HCT116 (cell line): ENCODE data around the gene IMPA2. TPM values are rescaled to one million over a fixed set of nuclear protein-coding genes. Genes with fewer than 3 reads are reported as not detected.

Experiments used
- ATAC-seq: fragments of 200-7000 bp; cut with Tn5 transposase; 2 replicates; pipeline ENCODE4 v1.9.1; 2020; ENCODE audit warnings: mild to moderate bottlenecking, moderate library complexity
- BruUV-seq: library from RNA; stranded (reverse); fragments of 400-500 nt; replicated peaks from 2 replicates; lab custom pipeline; 2021; lab: Mats Ljungman, UMichigan
- CTCF ChIA-PET: fragments of 300-600 bp; sonication (Branson Sonifier 250); formaldehyde crosslinking; loops from one replicate; lab custom pipeline; 2021; ENCODE audit warnings: antibody characterized with exemption; lab: Charles Lee
- POLR2A ChIA-PET: fragments of 300-600, 350-600 bp; sonication (Branson Sonifier 250); formaldehyde crosslinking; loops from one replicate; lab custom pipeline; 2021; ENCODE audit warnings: antibody characterized with exemption; lab: Charles Lee
- RAD21 ChIA-PET, 2 experiments: fragments of 300-600 bp; sonication (Branson Sonifier 250); formaldehyde crosslinking; loops; one replicate each; lab custom pipeline; 2023; ENCODE audit warnings: low total read pairs in 2 of 2; ENCODE audit not compliant: uncharacterized antibody in 2 of 2, unreplicated experiment in 2 of 2, low non-redundant PET in 1 of 2; lab: Charles Lee
- DNase-seq: peaks from one replicate; pipeline ENCODE4 v3.0.0-alpha.2; 2010; ENCODE audit warnings: low read depth, low spot score
- H2AFZ ChIP-seq: fragments of 200-600 bp; shearing (Covaris generic), sonication (generic); 2 replicates; pipeline ENCODE4 v1.6.1; 2017; ENCODE audit warnings: low read depth, mixed run types, mixed read lengths, antibody characterized with exemption, low read length; ENCODE audit not compliant: poor library complexity, severe bottlenecking
- H3K27ac ChIP-seq: 2 replicates; pipeline ENCODE4 v1.5.1; 2012; ENCODE audit warnings: low read depth, low read length
- H3K27me3 ChIP-seq: fragments of 200-600 bp; sonication (generic); 2 replicates; pipeline ENCODE4 v1.6.1; 2016; ENCODE audit warnings: mixed run types, low read length, mixed read lengths; ENCODE audit not compliant: insufficient read depth
- H3K36me3 ChIP-seq, 2 experiments: fragments of 200-500 bp in 1 of 2; fragments of 200-600 bp in 1 of 2; sonication (Bioruptor generic) in 1 of 2; sonication (generic) in 1 of 2; 2 replicates each; pipeline versions ENCODE4 v1.5.1 to v1.6.1; 2014 to 2016; ENCODE audit warnings: low read length in 2 of 2, inconsistent platforms in 1 of 2, mixed read lengths in 1 of 2, mixed run types in 1 of 2; ENCODE audit not compliant: insufficient read depth in 2 of 2, control insufficient read depth in 1 of 2
- H3K4me1 ChIP-seq, 2 experiments: fragments of 200-600 bp in 1 of 2; sonication (generic) in 1 of 2; 2 replicates each; pipeline versions ENCODE4 v1.5.1 to v1.6.1; 2012 to 2017; ENCODE audit warnings: low read length in 2 of 2, inconsistent platforms in 1 of 2, mild to moderate bottlenecking in 1 of 2, mixed read lengths in 1 of 2, mixed run types in 1 of 2, moderate library complexity in 1 of 2; ENCODE audit not compliant: insufficient read depth in 2 of 2, control insufficient read depth in 1 of 2
- H3K4me2 ChIP-seq: fragments of 200-600 bp; sonication (generic); 2 replicates; pipeline ENCODE4 v1.6.1; 2017; ENCODE audit warnings: mixed run types, low read length, mixed read lengths
- H3K4me3 ChIP-seq, 2 experiments: fragments of 200-600 bp in 1 of 2; sonication (generic) in 1 of 2; replicated peaks in 1 of 2; 2 replicates each; pipeline ENCODE4 v1.5.1; 2011 to 2016; ENCODE audit warnings: low read length in 2 of 2, control low read depth in 1 of 2, low read depth in 1 of 2, mild to moderate bottlenecking in 1 of 2, mixed read lengths in 1 of 2, mixed run types in 1 of 2
- H3K79me2 ChIP-seq: fragments of 200-600 bp; sonication (generic); 2 replicates; pipeline ENCODE4 v1.6.1; 2017; ENCODE audit warnings: mild to moderate bottlenecking, mixed run types, low read length, moderate library complexity, mixed read lengths; ENCODE audit not compliant: insufficient read depth
- H3K9ac ChIP-seq: fragments of 200-600 bp; sonication (generic); 2 replicates; pipeline ENCODE4 v1.6.1; 2016; ENCODE audit warnings: low read length, mixed read lengths
- H3K9me2 ChIP-seq: fragments of 200-600 bp; sonication (generic), shearing (Covaris generic); 2 replicates; pipeline ENCODE4 v1.6.1; 2017; ENCODE audit warnings: mixed run types, mild to moderate bottlenecking, moderate library complexity; ENCODE audit not compliant: insufficient read depth
- H3K9me3 ChIP-seq, 2 experiments: fragments of 200-500 bp in 1 of 2; fragments of 200-600 bp in 1 of 2; sonication (Bioruptor generic) in 1 of 2; sonication (generic) in 1 of 2; 2 replicates each; pipeline ENCODE4 v1.6.1; 2014 to 2017; ENCODE audit warnings: low read length in 2 of 2, mixed read lengths in 2 of 2, inconsistent platforms in 1 of 2, low read depth in 1 of 2, mild to moderate bottlenecking in 1 of 2, mixed run types in 1 of 2, moderate library complexity in 1 of 2; ENCODE audit not compliant: control insufficient read depth in 1 of 2, insufficient read depth in 1 of 2
- H4K20me1 ChIP-seq: fragments of 200-600 bp; sonication (generic), shearing (Covaris generic); 2 replicates; pipeline ENCODE4 v1.6.1; 2017; ENCODE audit warnings: mixed run types, mild to moderate bottlenecking, moderate library complexity; ENCODE audit not compliant: insufficient read depth
- CTCF ChIP-seq, 3 experiments: fragments of 200-600 bp in 1 of 3; sonication (generic) in 1 of 3; IDR thresholded peaks in 2 of 3; conservative IDR thresholded peaks in 1 of 3; 2 replicates each; pipeline ENCODE4 v1.5.1; 2012 to 2017; ENCODE audit warnings: low read depth in 2 of 3, low read length in 2 of 3, antibody characterized with exemption in 1 of 3, borderline replicate concordance in 1 of 3, control low read depth in 1 of 3, mild to moderate bottlenecking in 1 of 3, mixed read lengths in 1 of 3, mixed run types in 1 of 3, moderate library complexity in 1 of 3; ENCODE audit not compliant: insufficient read depth in 1 of 3
- MAX ChIP-seq: IDR thresholded peaks from 2 replicates; pipeline ENCODE4 v1.6.1; 2012
- SP1 ChIP-seq: IDR thresholded peaks from 2 replicates; pipeline ENCODE4 v1.6.1; 2012; ENCODE audit warnings: low read depth
- intact Hi-C: fragments of 100-400 bp; cut with micrococcal nuclease; formaldehyde crosslinking; loops from 2 replicates; pipeline ENCODE4 v1.10.0; 2022
- total RNA-seq: library from RNA; stranded (reverse); gene quantifications from one replicate; pipeline ENCODE4 v1.2.1, GENCODE V29; 2021; ENCODE audit not compliant: unreplicated experiment

The IMPA2 gene
- total RNA-seq, 1 experiment from 2014 or later: 32.5 TPM

GRCh38 chr18:12044591-12044990 lies 63.3 kb downstream of the IMPA2 start:
- no TSS peak for BruUV-seq
- ATAC-seq (no peak), DNase-seq (no peak)
- H3K27me3 ChIP-seq: no peaks in the 10 kb centered on the region
- no peak overlapping the region for H3K9ac ChIP-seq
- H3K4me1 ChIP-seq: 0 out of 4 replicates have a peak, but pooled peaks cover 0 to 2% of the 10 kb centered on the region in 2 experiments
- H2AFZ ChIP-seq: no peak overlapping the region
- no peak overlapping the region for H3K4me3 ChIP-seq
- CTCF ChIA-PET: no interaction called here
- no peaks in the 10 kb centered on the region for H3K79me2 ChIP-seq
- no peaks in the 10 kb centered on the region for H3K36me3 ChIP-seq
- POLR2A ChIA-PET: no interaction called here
- RAD21 ChIA-PET: no interaction called here
- H3K27ac ChIP-seq: no peak overlapping the region
- TF ChIP-seq SP1: no peak
- no peaks in the 10 kb centered on the region for H3K9me2 ChIP-seq
- H3K4me2 ChIP-seq: no peak overlapping the region
- H4K20me1 ChIP-seq: no peaks in the 10 kb centered on the region
- intact Hi-C loops: no loop called here
- no peaks in the 10 kb centered on the region for H3K9me3 ChIP-seq

- TF ChIP-seq CTCF (IDR thresholded peaks at IDR 0.05 in 2 of 3, conservative IDR thresholded peaks at IDR 0.05 in 1 of 3; ENCODE audit: borderline replicate concordance in 1 of 3, insufficient read depth in 1 of 3, low read depth in 2 of 3, low read length in 2 of 3) (0 out of 6 replicates have a peak, but pooled peaks of 1 of the 3 experiments have one; percentile 9), MAX (no peak)
- ATAC-seq (peak; percentile 59), DNase-seq (no peak)
- ChIA-PET POLR2A (no interaction called here), RAD21 (interaction anchor here in 1 of 2 experiments (0.6 kb wide), 1 partner anchor 109 kb away, joined by 4 read pairs; no protein-coding TSS in a partner anchor), CTCF (no interaction called here)
- Histone ChIP-seq H3K4me2 (no peak overlapping the region), H3K9me3 (no peaks in the 10 kb centered on the region), H3K4me1 (0 out of 4 replicates have a peak, but pooled peaks cover 0 to 2% of the 10 kb centered on the region in 2 experiments), H3K36me3 (no peaks in the 10 kb centered on the region), H3K9ac (no peak overlapping the region), H4K20me1 (no peaks in the 10 kb centered on the region), H3K9me2 (no peaks in the 10 kb centered on the region), H3K4me3 (no peak overlapping the region), H2AFZ (no peak overlapping the region), H3K79me2 (no peaks in the 10 kb centered on the region), H3K27me3 (no peaks in the 10 kb centered on the region), H3K27ac (no peak overlapping the region)
- intact Hi-C loops: no loop called here
- no TSS peak for BruUV-seq
These were observed 64.9 kb downstream of the IMPA2 start for GRCh38 chr18:12046046-12046750.
